ENCODE results near the gene SP3. TPM values are rescaled to one million over a fixed set of nuclear protein-coding genes. Genes with fewer than 3 reads are reported as not detected.

SP3 gene
- total RNA-seq, 4 donors from 2014 or later: 69.7 to 94.3 (median 87.6) TPM

- 92 to 95% methylated on average over 2 of the region's 2 CpGs for WGBS, 2 donors (ENCODE audit: low coverage in 1 of 2)
- no peaks in the 10 kb centered on the region for H3K27me3 ChIP-seq
- no peak for ATAC-seq
Measured at GRCh38 chr2:173972165-173972564, 7.0 kb upstream of the SP3 start.

DNA sequence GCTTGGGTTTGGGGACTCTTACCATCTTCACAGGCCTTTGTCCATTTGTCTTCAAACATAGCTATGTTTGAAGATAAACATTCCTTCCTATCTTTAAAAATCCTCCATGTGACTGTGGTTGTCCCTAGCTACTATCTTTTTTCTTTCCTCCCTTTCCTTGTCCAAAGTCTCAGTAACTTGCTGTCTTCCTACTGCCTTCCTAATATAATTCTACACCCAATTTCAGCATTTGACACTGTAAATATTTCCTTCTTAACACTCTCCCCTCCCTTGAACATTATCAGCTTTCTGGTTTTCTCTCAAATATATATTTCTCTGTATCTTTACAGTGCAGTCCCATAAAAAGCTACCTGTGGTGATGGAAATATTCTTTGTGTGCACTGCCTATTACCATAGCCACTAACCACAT is 5.3 kb upstream of the SP3 start:
- H3K4me3 ChIP-seq: no peak overlapping the region
- no peak for ATAC-seq
- H3K27ac ChIP-seq: no peak overlapping the region
- no peak for TF ChIP-seq POLR2A (IDR thresholded peaks at IDR 0.05)
- TF ChIP-seq POLR2AphosphoS5 (IDR thresholded peaks at IDR 0.05): no peak
- no peak for TF ChIP-seq CTCF (IDR thresholded peaks at IDR 0.05)
- TF ChIP-seq EP300 (IDR thresholded peaks at IDR 0.05): no peak
- peaks cover 0 to 12% (median 0%) of the 10 kb centered on the region in 3 donors for H3K4me1 ChIP-seq
- H3K27me3 ChIP-seq: no peaks in the 10 kb centered on the region
- H3K9me3 ChIP-seq: no peaks in the 10 kb centered on the region
- no peaks in the 10 kb centered on the region for H3K36me3 ChIP-seq

More at GRCh38 chr2:173972165-173972564, 7.0 kb upstream of the SP3 start:
- no peaks in the 10 kb centered on the region for H3K36me3 ChIP-seq
- H3K27ac ChIP-seq: no peak overlapping the region
- H3K4me3 ChIP-seq: no peak overlapping the region
- TF ChIP-seq CTCF (IDR thresholded peaks at IDR 0.05) (no peak), EP300 (IDR thresholded peaks at IDR 0.05) (no peak), POLR2A (IDR thresholded peaks at IDR 0.05) (no peak)
- H3K4me1 ChIP-seq: no peaks in the 10 kb centered on the region
- no peaks in the 10 kb centered on the region for H3K9me3 ChIP-seq

DNA sequence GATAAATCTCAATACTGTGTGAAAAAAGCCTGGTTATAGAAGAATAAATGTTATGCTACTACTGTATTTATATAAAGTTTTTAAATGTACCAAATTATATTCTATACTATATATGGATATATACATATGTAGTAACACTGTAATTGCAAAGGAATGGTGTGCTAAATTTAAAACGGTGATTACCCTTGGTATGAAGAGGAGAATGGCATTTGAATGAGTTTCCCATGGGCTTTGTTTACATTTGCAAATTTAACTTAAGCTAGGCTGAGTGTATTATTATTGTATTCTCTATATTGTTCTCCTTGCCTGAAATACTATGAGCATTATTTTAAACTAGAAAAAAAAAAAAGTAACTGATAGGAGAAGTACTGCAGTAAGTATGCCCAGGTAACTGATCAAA is 4.7 kb upstream of the SP3 start:
- H3K27ac ChIP-seq: no peak overlapping the region
- TF ChIP-seq EP300 (IDR thresholded peaks at IDR 0.05) (no peak), POLR2A (IDR thresholded peaks at IDR 0.05) (no peak), POLR2AphosphoS5 (IDR thresholded peaks at IDR 0.05) (no peak), CTCF (IDR thresholded peaks at IDR 0.05) (no peak)
- no peaks in the 10 kb centered on the region for H3K27me3 ChIP-seq
- H3K4me1 ChIP-seq: peaks cover 0 to 12% (median 0%) of the 10 kb centered on the region in 3 donors
- ATAC-seq: no peak
- no peaks in the 10 kb centered on the region for H3K36me3 ChIP-seq
- WGBS, 2 donors (ENCODE audit: low coverage in 1 of 2): 11 to 24% methylated on average over 1 of the region's 1 CpG
- no peaks in the 10 kb centered on the region for H3K9me3 ChIP-seq
- no peak overlapping the region for H3K4me3 ChIP-seq

GRCh38 chr2:173968551-173968950 is 3.4 kb upstream of the SP3 start:
- peaks cover 0 to 12% (median 0%) of the 10 kb centered on the region in 3 donors for H3K4me1 ChIP-seq
- no peak for ATAC-seq
- H3K4me3 ChIP-seq: no peak overlapping the region
- no peak for TF ChIP-seq EP300 (IDR thresholded peaks at IDR 0.05)
- TF ChIP-seq POLR2A (IDR thresholded peaks at IDR 0.05): no peak
- TF ChIP-seq POLR2AphosphoS5 (IDR thresholded peaks at IDR 0.05): no peak
- TF ChIP-seq CTCF (IDR thresholded peaks at IDR 0.05): no peak
- H3K27me3 ChIP-seq: no peaks in the 10 kb centered on the region
- no peaks in the 10 kb centered on the region for H3K36me3 ChIP-seq
- H3K9me3 ChIP-seq: no peaks in the 10 kb centered on the region
- H3K27ac ChIP-seq: no peak overlapping the region
- WGBS, 2 donors (ENCODE audit: low coverage in 1 of 2): 53 to 72% methylated on average over 5 to 6 of the region's 6 CpGs

- Histone ChIP-seq H3K27me3 (no peaks in the 10 kb centered on the region), H3K4me1 (peaks cover 0 to 28% (median 3%) of the 10 kb centered on the region in 3 donors), H3K27ac (peak overlapping the region; percentile 97 to 100 (median 99)), H3K4me3 (peak overlapping the region; percentile 89 to 99), H3K36me3 (no peaks in the 10 kb centered on the region), H3K9me3 (no peaks in the 10 kb centered on the region)
- no peak for ATAC-seq
- no peak for TF ChIP-seq EP300 (IDR thresholded peaks at IDR 0.05)
- no peak for TF ChIP-seq POLR2AphosphoS5 (IDR thresholded peaks at IDR 0.05)
- TF ChIP-seq POLR2A (IDR thresholded peaks at IDR 0.05): no peak
- no peak for TF ChIP-seq CTCF (IDR thresholded peaks at IDR 0.05)
- WGBS, 2 donors (ENCODE audit: low coverage in 1 of 2): 41 to 47% methylated on average over 8 of the region's 8 CpGs
Measured at GRCh38 chr2:173966274-173967098, 1.3 kb upstream of the SP3 start.

Measured in gastroesophageal sphincter (tissue), 4 donors.